Endothelial cell of umbilical vein (primary cell): ENCODE measurements around the gene SLCO2A1. TPM values are rescaled to one million over a fixed set of nuclear protein-coding genes. Genes with fewer than 3 reads are reported as not detected.

ENCODE experiments used
- BruUV-seq: library from RNA; stranded (reverse); fragments of 400-500 nt; replicated peaks from 2 replicates; lab custom pipeline; 2021; lab: Mats Ljungman, UMichigan
- CTCF ChIA-PET: fragments of 300-600, 350-600 bp; sonication (Branson Sonifier 250); formaldehyde crosslinking; loops from one replicate; lab custom pipeline; 2021; ENCODE audit warnings: antibody characterized with exemption, inconsistent platforms; lab: Charles Lee
- POLR2A ChIA-PET: fragments of 300-600, 350-600 bp; sonication (Branson Sonifier 250); formaldehyde crosslinking; loops from one replicate; lab custom pipeline; 2021; ENCODE audit warnings: antibody characterized with exemption, inconsistent platforms; lab: Charles Lee
- DNase-seq: peaks from one replicate; pipeline ENCODE4 v3.0.0-alpha.2; 2011; ENCODE audit warnings: low read depth, low spot score
- FAIRE-seq: peaks from 2 replicates; lab custom pipeline; 2011; peaks lifted over from hg19 to GRCh38; lab: Jason Lieb, UNC
- H2AFZ ChIP-seq: 2 replicates; pipeline ENCODE4 v1.6.0; 2012; ENCODE audit warnings: low read depth, low read length, control low read depth, inconsistent platforms
- H3K27ac ChIP-seq: 2 replicates; pipeline ENCODE4 v1.5.1; 2011; ENCODE audit warnings: low read depth, mild to moderate bottlenecking, control low read depth, low read length, moderate library complexity; ENCODE audit not compliant: insufficient read depth
- H3K27me3 ChIP-seq, 2 experiments: 2 replicates each; pipeline versions ENCODE4 v1.6.0 to v1.6.1; 2011; ENCODE audit warnings: low read length in 2 of 2, mixed read lengths in 1 of 2; ENCODE audit not compliant: control insufficient read depth in 2 of 2, insufficient read depth in 2 of 2
- H3K36me3 ChIP-seq, 2 experiments: 2 replicates in 1 of 2; 3 replicates in 1 of 2; pipeline ENCODE4 v1.5.1; 2011; ENCODE audit warnings: low read length in 2 of 2, mild to moderate bottlenecking in 1 of 2, moderate library complexity in 1 of 2; ENCODE audit not compliant: control insufficient read depth in 2 of 2, insufficient read depth in 2 of 2; ENCODE audit errors: extremely low read depth in 1 of 2
- H3K4me1 ChIP-seq: 3 replicates; pipeline ENCODE4 v1.5.1; 2011; ENCODE audit warnings: mild to moderate bottlenecking, low read length; ENCODE audit not compliant: control insufficient read depth, insufficient read depth; ENCODE audit errors: extremely low read depth
- H3K4me2 ChIP-seq: 2 replicates; pipeline ENCODE4 v1.6.1; 2011; ENCODE audit warnings: low read length, control low read depth, mixed read lengths; ENCODE audit not compliant: insufficient read depth
- H3K4me3 ChIP-seq, 3 experiments: fragments of 200-600 bp in 1 of 3; sonication (generic), shearing (Covaris generic) in 1 of 3; replicated peaks in 1 of 3; 2 replicates each; pipeline ENCODE4 v1.5.1; 2011 to 2016; ENCODE audit warnings: control low read depth in 3 of 3, low read length in 3 of 3, mild to moderate bottlenecking in 2 of 3, inconsistent platforms in 1 of 3, low read depth in 1 of 3, moderate library complexity in 1 of 3; ENCODE audit not compliant: insufficient read depth in 1 of 3
- H3K79me2 ChIP-seq: 2 replicates; pipeline ENCODE4 v1.6.0; 2012; ENCODE audit warnings: low read length, inconsistent platforms; ENCODE audit not compliant: control insufficient read depth, insufficient read depth
- H3K9ac ChIP-seq: replicated peaks from 2 replicates; pipeline ENCODE3; 2011; ENCODE audit warnings: low read length, control low read depth; ENCODE audit not compliant: insufficient read depth; ENCODE audit errors: extremely low read depth
- H3K9me1 ChIP-seq: replicated peaks from 3 replicates; pipeline ENCODE4 v1.6.0; 2011; ENCODE audit warnings: mild to moderate bottlenecking, low read length; ENCODE audit not compliant: control insufficient read depth, insufficient read depth; ENCODE audit errors: extremely low read depth
- H3K9me3 ChIP-seq: replicated peaks from 2 replicates; pipeline ENCODE4 v1.5.1; 2012; ENCODE audit warnings: low read length, inconsistent platforms; ENCODE audit not compliant: control insufficient read depth, insufficient read depth
- H4K20me1 ChIP-seq: replicated peaks from 2 replicates; pipeline ENCODE3; 2011; ENCODE audit warnings: mild to moderate bottlenecking, low read length; ENCODE audit not compliant: control insufficient read depth, insufficient read depth; ENCODE audit errors: extremely low read depth
- EZH2 ChIP-seq: IDR thresholded peaks from 2 replicates; pipeline ENCODE4 v1.6.1; 2012; ENCODE audit warnings: borderline replicate concordance, low read depth, mild to moderate bottlenecking, moderate library complexity, low read length, inconsistent platforms; ENCODE audit not compliant: severe bottlenecking
- GATA2 ChIP-seq: IDR thresholded peaks from 2 replicates; pipeline ENCODE4 v1.7.0; 2011; ENCODE audit warnings: low read depth, mild to moderate bottlenecking, moderate library complexity, mixed read lengths, low read length; ENCODE audit not compliant: insufficient read length, insufficient read depth
- JUN ChIP-seq: IDR thresholded peaks from 2 replicates; pipeline ENCODE4 v1.6.1; 2011; ENCODE audit warnings: borderline replicate concordance, low read depth; ENCODE audit not compliant: insufficient read length, insufficient read depth
- MYC ChIP-seq: IDR thresholded peaks from one replicate; pipeline ENCODE4 v1.6.1; 2011; ENCODE audit warnings: mild to moderate bottlenecking, low read depth, low read length
- POLR2A ChIP-seq: IDR thresholded peaks from 2 replicates; pipeline ENCODE4 v1.6.1; 2012; ENCODE audit warnings: low read depth, mild to moderate bottlenecking, control low read depth, low read length
- POLR2AphosphoS5 ChIP-seq: IDR thresholded peaks from 2 replicates; pipeline ENCODE4 v1.6.1; 2012; ENCODE audit warnings: low read depth, mild to moderate bottlenecking, control low read depth, low read length, moderate library complexity; ENCODE audit not compliant: insufficient read depth
- dilution Hi-C: fragments of 300-500 bp; cut with MboI; formaldehyde crosslinking; loops from one replicate; pipeline ENCODE4 v1.15.0; 2019; ENCODE audit warnings: low sequenced_read_pairs; ENCODE audit not compliant: extremely low pct_ligation_motif_present
- intact Hi-C: fragments of 100-400 bp; cut with micrococcal nuclease; formaldehyde crosslinking; loops from one replicate; pipeline ENCODE4 v1.10.0; 2022
- polyA plus RNA-seq, 4 experiments: library from polyadenylated mRNA; depleted of rRNA in 3 of 4; stranded (reverse) in 3 of 4; unstranded in 1 of 4; fragments of >200 nt; gene quantifications; 2 replicates each; pipeline versions ENCODE4 v1.2.1 to v1.2.3, GENCODE V29; 2011 to 2012; ENCODE audit warnings: missing spikeins in 1 of 4
- total RNA-seq: library from RNA; stranded (reverse); gene quantifications from 2 replicates; pipeline ENCODE4 v1.2.3, GENCODE V29; 2021
- TF ChIP-seq, protein P1 (sequence below): IDR thresholded peaks from 2 replicates; pipeline ENCODE4 v1.6.1; 2011; ENCODE audit not compliant: insufficient read depth, insufficient read length

The SLCO2A1 gene
- total and polyA plus RNA-seq, 2 donors (not counting 3 experiments of a cell fraction or from before 2014, with no cell fraction given) = 1.4 to 11.9 TPM

DNA sequence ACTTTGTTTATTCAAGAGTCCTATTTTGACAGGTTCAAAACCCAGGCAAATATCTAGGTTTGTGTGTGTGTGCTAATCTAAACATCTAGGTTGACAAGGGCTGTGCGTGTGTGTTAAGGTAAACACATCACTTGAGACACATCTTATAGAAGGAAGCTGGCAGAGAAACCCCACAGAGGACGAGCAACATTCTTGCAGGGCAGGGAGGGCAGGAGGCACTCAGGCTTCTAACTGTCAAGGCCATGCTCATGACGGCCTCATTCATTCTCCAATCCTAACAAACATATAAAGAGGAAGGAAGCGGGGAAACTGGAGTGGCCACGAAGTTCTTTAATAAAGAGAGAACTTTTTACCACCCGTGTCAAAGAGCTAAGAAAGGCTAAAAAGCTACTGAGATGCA lies 43.4 kb downstream of the SLCO2A1 start:
- no peak for FAIRE-seq
- H3K4me2 ChIP-seq = no peak overlapping the region
- BruUV-seq = no TSS peak
- no peaks in the 10 kb centered on the region for H3K9me1 ChIP-seq
- H3K4me3 ChIP-seq = no peak overlapping the region
- H2AFZ ChIP-seq = no peak overlapping the region
- dilution Hi-C loops = no loop called here
- TF ChIP-seq POLR2AphosphoS5 (no peak), POLR2A (no peak), EZH2 (no peak), GATA2 (no peak), JUN (no peak)
- TF ChIP-seq, protein P1, sequence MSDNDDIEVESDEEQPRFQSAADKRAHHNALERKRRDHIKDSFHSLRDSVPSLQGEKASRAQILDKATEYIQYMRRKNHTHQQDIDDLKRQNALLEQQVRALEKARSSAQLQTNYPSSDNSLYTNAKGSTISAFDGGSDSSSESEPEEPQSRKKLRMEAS = no peak
- H3K4me1 ChIP-seq = peaks cover 16% of the 10 kb centered on the region
- H4K20me1 ChIP-seq = no peaks in the 10 kb centered on the region
- no peaks in the 10 kb centered on the region for H3K36me3 ChIP-seq
- intact Hi-C loops = no loop called here
- H3K27me3 ChIP-seq = no peaks in the 10 kb centered on the region
- no peak for DNase-seq
- no peaks in the 10 kb centered on the region for H3K9me3 ChIP-seq
- no peak overlapping the region for H3K27ac ChIP-seq
- ChIA-PET POLR2A (no interaction called here), CTCF (no interaction called here)
- no peaks in the 10 kb centered on the region for H3K79me2 ChIP-seq
- no peak overlapping the region for H3K9ac ChIP-seq

DNA sequence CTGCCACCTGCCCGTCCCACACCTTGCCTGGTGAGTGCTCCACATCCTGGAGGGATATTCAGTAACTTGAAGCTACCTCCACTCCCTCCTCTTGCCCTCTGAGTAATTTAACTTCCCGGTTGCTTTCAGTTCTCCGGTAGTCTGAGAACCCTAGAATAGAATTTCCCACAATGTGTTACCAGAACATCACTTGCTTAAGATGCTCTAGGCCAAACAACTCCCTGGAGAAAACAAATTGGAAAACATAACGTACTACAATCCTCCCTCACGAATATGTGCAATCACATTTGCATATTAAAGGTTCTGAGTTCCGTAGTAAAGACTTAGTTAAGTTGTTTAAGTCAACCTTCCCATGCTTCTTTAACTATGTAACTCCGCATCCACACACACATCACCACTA lies 44.8 kb downstream of the SLCO2A1 start:
- ChIA-PET POLR2A (no interaction called here), CTCF (interaction anchor here (1.5 kb wide), 1 partner anchor 8 kb away, joined by 3 read pairs; no protein-coding TSS in a partner anchor)
- Histone ChIP-seq H3K27me3 (no peaks in the 10 kb centered on the region), H4K20me1 (no peaks in the 10 kb centered on the region), H3K36me3 (no peaks in the 10 kb centered on the region), H3K9me1 (no peaks in the 10 kb centered on the region), H3K79me2 (no peaks in the 10 kb centered on the region), H3K27ac (no peak overlapping the region), H3K9ac (no peak overlapping the region), H3K9me3 (no peaks in the 10 kb centered on the region), H3K4me3 (no peak overlapping the region), H2AFZ (no peak overlapping the region), H3K4me2 (no peak overlapping the region), H3K4me1 (peaks cover 18% of the 10 kb centered on the region)
- DNase-seq (no peak), FAIRE-seq (no peak)
- dilution Hi-C loops (no loop called here), intact Hi-C loops (no loop called here)
- BruUV-seq = no TSS peak
- TF ChIP-seq EZH2 (no peak), MYC (no peak), GATA2 (no peak), POLR2A (no peak), POLR2AphosphoS5 (no peak), JUN (no peak)
